ENCODE data around the gene ANKRD55. TPM values are rescaled to one million over a fixed set of nuclear protein-coding genes. Genes with fewer than 3 reads are reported as not detected.
"Not testable (repeated sequence)": the region's sequence is repeated elsewhere in the genome, so short reads cannot be mapped to it uniquely, and the experiment has no call there.

ANKRD55 gene
- total RNA-seq, 2 experiments from 2014 or later: 0.23 to 0.50 TPM

GRCh38 chr5:56232538-56232937 lies 592 bp downstream of the ANKRD55 start:
- no peak for DNase-seq
- no peaks in the 10 kb centered on the region for H3K4me1 Mint-ChIP-seq
- H3K9me3 Mint-ChIP-seq: no peaks in the 10 kb centered on the region
- H3K4me3 Mint-ChIP-seq: no peak overlapping the region
- no peak overlapping the region for H3K27ac Mint-ChIP-seq
- no peaks in the 10 kb centered on the region for H3K36me3 Mint-ChIP-seq
- peaks cover 6% of the 10 kb centered on the region for H3K27me3 Mint-ChIP-seq

- H3K4me3 Mint-ChIP-seq: no peak overlapping the region
- peaks cover 3% of the 10 kb centered on the region for H3K27me3 Mint-ChIP-seq
- no peaks in the 10 kb centered on the region for H3K9me3 Mint-ChIP-seq
- H3K36me3 Mint-ChIP-seq: no peaks in the 10 kb centered on the region
- DNase-seq: no peak
- H3K27ac Mint-ChIP-seq: no peak overlapping the region
- peaks cover 4% of the 10 kb centered on the region for H3K4me1 Mint-ChIP-seq
Observed at GRCh38 chr5:56230576-56230975, 2.6 kb downstream of the ANKRD55 start.

GRCh38 chr5:56229111-56229510 lies 4.0 kb downstream of the ANKRD55 start:
- no peak for DNase-seq
- Mint-ChIP-seq H3K36me3 (no peaks in the 10 kb centered on the region), H3K4me1 (peaks cover 4% of the 10 kb centered on the region), H3K27ac (no peak overlapping the region), H3K4me3 (no peak overlapping the region), H3K27me3 (peaks cover 3% of the 10 kb centered on the region), H3K9me3 (no peaks in the 10 kb centered on the region)

- H3K4me1 Mint-ChIP-seq: peaks cover 4% of the 10 kb centered on the region
- H3K9me3 Mint-ChIP-seq: no peaks in the 10 kb centered on the region
- no peak for DNase-seq
- H3K27me3 Mint-ChIP-seq: peaks cover 3% of the 10 kb centered on the region
- H3K27ac Mint-ChIP-seq: no peak overlapping the region
- H3K4me3 Mint-ChIP-seq: no peak overlapping the region
- no peaks in the 10 kb centered on the region for H3K36me3 Mint-ChIP-seq
Observed at GRCh38 chr5:56228631-56229030, 4.5 kb downstream of the ANKRD55 start.

- Mint-ChIP-seq H3K27me3 (no peaks in the 10 kb centered on the region), H3K36me3 (no peaks in the 10 kb centered on the region), H3K27ac (no peak overlapping the region), H3K9me3 (peaks cover 2% of the 10 kb centered on the region), H3K4me3 (no peak overlapping the region), H3K4me1 (peaks cover 4% of the 10 kb centered on the region)
- DNase-seq: no peak
Observed at GRCh38 chr5:56227691-56228090, 5.4 kb downstream of the ANKRD55 start.

GRCh38 chr5:56223298-56223697 lies 9.8 kb downstream of the ANKRD55 start:
- H3K27me3 Mint-ChIP-seq, DNase-seq, H3K4me3 Mint-ChIP-seq, H3K27ac Mint-ChIP-seq, H3K4me1 Mint-ChIP-seq, H3K36me3 Mint-ChIP-seq: not testable (repeated sequence)
- peaks cover 14% of the 10 kb centered on the region for H3K9me3 Mint-ChIP-seq

GRCh38 chr5:56221601-56222000 lies 11.5 kb downstream of the ANKRD55 start:
- not testable (repeated sequence) for H3K27ac Mint-ChIP-seq, DNase-seq, H3K4me3 Mint-ChIP-seq, H3K27me3 Mint-ChIP-seq, H3K4me1 Mint-ChIP-seq, H3K36me3 Mint-ChIP-seq
- H3K9me3 Mint-ChIP-seq: peaks cover 17% of the 10 kb centered on the region

GRCh38 chr5:56215019-56215830 lies 17.9 kb downstream of the ANKRD55 start:
- H3K9me3 Mint-ChIP-seq: peaks cover 17% of the 10 kb centered on the region
- H3K27ac Mint-ChIP-seq: no peak overlapping the region
- no peak for DNase-seq
- no peaks in the 10 kb centered on the region for H3K4me1 Mint-ChIP-seq
- H3K36me3 Mint-ChIP-seq: peaks cover 4% of the 10 kb centered on the region
- no peak overlapping the region for H3K4me3 Mint-ChIP-seq
- no peaks in the 10 kb centered on the region for H3K27me3 Mint-ChIP-seq

- H3K36me3 Mint-ChIP-seq, H3K27me3 Mint-ChIP-seq, H3K27ac Mint-ChIP-seq, H3K4me1 Mint-ChIP-seq, DNase-seq, H3K4me3 Mint-ChIP-seq: not testable (repeated sequence)
- peaks cover 15% of the 10 kb centered on the region for H3K9me3 Mint-ChIP-seq
Observed at GRCh38 chr5:56213886-56214535, 19.1 kb downstream of the ANKRD55 start.

- Mint-ChIP-seq H3K27me3 (no peaks in the 10 kb centered on the region), H3K36me3 (peaks cover 4% of the 10 kb centered on the region), H3K27ac (no peak overlapping the region), H3K9me3 (peaks cover 15% of the 10 kb centered on the region), H3K4me1 (no peaks in the 10 kb centered on the region), H3K4me3 (no peak overlapping the region)
- no peak for DNase-seq
Observed at GRCh38 chr5:56212130-56212879, 20.8 kb downstream of the ANKRD55 start.

GRCh38 chr5:56211298-56211865 lies 21.7 kb downstream of the ANKRD55 start:
- peaks cover 2% of the 10 kb centered on the region for H3K36me3 Mint-ChIP-seq
- DNase-seq: no peak
- peaks cover 10% of the 10 kb centered on the region for H3K9me3 Mint-ChIP-seq
- no peaks in the 10 kb centered on the region for H3K27me3 Mint-ChIP-seq
- H3K4me3 Mint-ChIP-seq: no peak overlapping the region
- no peaks in the 10 kb centered on the region for H3K4me1 Mint-ChIP-seq
- no peak overlapping the region for H3K27ac Mint-ChIP-seq

- H3K27me3 Mint-ChIP-seq: no peaks in the 10 kb centered on the region
- H3K4me1 Mint-ChIP-seq: no peaks in the 10 kb centered on the region
- no peak overlapping the region for H3K4me3 Mint-ChIP-seq
- no peak overlapping the region for H3K27ac Mint-ChIP-seq
- H3K9me3 Mint-ChIP-seq: peaks cover 7% of the 10 kb centered on the region
- DNase-seq: no peak
- H3K36me3 Mint-ChIP-seq: peaks cover under 1% of the 10 kb centered on the region
Observed at GRCh38 chr5:56208681-56209080, 24.4 kb downstream of the ANKRD55 start.

GRCh38 chr5:56207537-56207936 lies 25.6 kb downstream of the ANKRD55 start:
- Mint-ChIP-seq H3K36me3 (no peaks in the 10 kb centered on the region), H3K27me3 (no peaks in the 10 kb centered on the region), H3K4me3 (no peak overlapping the region), H3K9me3 (peaks cover 2% of the 10 kb centered on the region), H3K27ac (no peak overlapping the region), H3K4me1 (no peaks in the 10 kb centered on the region)
- DNase-seq: no peak

- peaks cover 5% of the 10 kb centered on the region for H3K4me1 Mint-ChIP-seq
- no peaks in the 10 kb centered on the region for H3K27me3 Mint-ChIP-seq
- no peaks in the 10 kb centered on the region for H3K36me3 Mint-ChIP-seq
- DNase-seq: no peak
- H3K27ac Mint-ChIP-seq: no peak overlapping the region
- no peak overlapping the region for H3K4me3 Mint-ChIP-seq
- peaks cover 2% of the 10 kb centered on the region for H3K9me3 Mint-ChIP-seq
Observed at GRCh38 chr5:56206126-56206910, 26.8 kb downstream of the ANKRD55 start.
